HCT116 (cell line): ENCODE data around the gene SETDB1. TPM values are rescaled to one million over a fixed set of nuclear protein-coding genes. Genes with fewer than 3 reads are reported as not detected.
"Not testable (repeated sequence)": the region's sequence is repeated elsewhere in the genome, so short reads cannot be mapped to it uniquely, and the experiment has no call there.

Experiments
- ATAC-seq: fragments of 200-7000 bp; cut with Tn5 transposase; 2 replicates; pipeline ENCODE4 v1.9.1; 2020; ENCODE audit warnings: mild to moderate bottlenecking, moderate library complexity
- BruUV-seq: library from RNA; stranded (reverse); fragments of 400-500 nt; replicated peaks from 2 replicates; lab custom pipeline; 2021; lab: Mats Ljungman, UMichigan
- CTCF ChIA-PET: fragments of 300-600 bp; sonication (Branson Sonifier 250); formaldehyde crosslinking; loops from one replicate; lab custom pipeline; 2021; ENCODE audit warnings: antibody characterized with exemption; lab: Charles Lee
- POLR2A ChIA-PET: fragments of 300-600, 350-600 bp; sonication (Branson Sonifier 250); formaldehyde crosslinking; loops from one replicate; lab custom pipeline; 2021; ENCODE audit warnings: antibody characterized with exemption; lab: Charles Lee
- RAD21 ChIA-PET, 2 experiments: fragments of 300-600 bp; sonication (Branson Sonifier 250); formaldehyde crosslinking; loops; one replicate each; lab custom pipeline; 2023; ENCODE audit warnings: low total read pairs in 2 of 2; ENCODE audit not compliant: uncharacterized antibody in 2 of 2, unreplicated experiment in 2 of 2, low non-redundant PET in 1 of 2; lab: Charles Lee
- DNase-seq: peaks from one replicate; pipeline ENCODE4 v3.0.0-alpha.2; 2010; ENCODE audit warnings: low read depth, low spot score
- H2AFZ ChIP-seq: fragments of 200-600 bp; shearing (Covaris generic), sonication (generic); 2 replicates; pipeline ENCODE4 v1.6.1; 2017; ENCODE audit warnings: low read depth, mixed run types, mixed read lengths, antibody characterized with exemption, low read length; ENCODE audit not compliant: poor library complexity, severe bottlenecking
- H3K27ac ChIP-seq: 2 replicates; pipeline ENCODE4 v1.5.1; 2012; ENCODE audit warnings: low read depth, low read length
- H3K27me3 ChIP-seq: fragments of 200-600 bp; sonication (generic); 2 replicates; pipeline ENCODE4 v1.6.1; 2016; ENCODE audit warnings: mixed run types, low read length, mixed read lengths; ENCODE audit not compliant: insufficient read depth
- H3K36me3 ChIP-seq, 2 experiments: fragments of 200-500 bp in 1 of 2; fragments of 200-600 bp in 1 of 2; sonication (Bioruptor generic) in 1 of 2; sonication (generic) in 1 of 2; 2 replicates each; pipeline versions ENCODE4 v1.5.1 to v1.6.1; 2014 to 2016; ENCODE audit warnings: low read length in 2 of 2, inconsistent platforms in 1 of 2, mixed read lengths in 1 of 2, mixed run types in 1 of 2; ENCODE audit not compliant: insufficient read depth in 2 of 2, control insufficient read depth in 1 of 2
- H3K4me1 ChIP-seq, 2 experiments: fragments of 200-600 bp in 1 of 2; sonication (generic) in 1 of 2; 2 replicates each; pipeline versions ENCODE4 v1.5.1 to v1.6.1; 2012 to 2017; ENCODE audit warnings: low read length in 2 of 2, inconsistent platforms in 1 of 2, mild to moderate bottlenecking in 1 of 2, mixed read lengths in 1 of 2, mixed run types in 1 of 2, moderate library complexity in 1 of 2; ENCODE audit not compliant: insufficient read depth in 2 of 2, control insufficient read depth in 1 of 2
- H3K4me2 ChIP-seq: fragments of 200-600 bp; sonication (generic); 2 replicates; pipeline ENCODE4 v1.6.1; 2017; ENCODE audit warnings: mixed run types, low read length, mixed read lengths
- H3K4me3 ChIP-seq, 2 experiments: fragments of 200-600 bp in 1 of 2; sonication (generic) in 1 of 2; replicated peaks in 1 of 2; 2 replicates each; pipeline ENCODE4 v1.5.1; 2011 to 2016; ENCODE audit warnings: low read length in 2 of 2, control low read depth in 1 of 2, low read depth in 1 of 2, mild to moderate bottlenecking in 1 of 2, mixed read lengths in 1 of 2, mixed run types in 1 of 2
- H3K79me2 ChIP-seq: fragments of 200-600 bp; sonication (generic); 2 replicates; pipeline ENCODE4 v1.6.1; 2017; ENCODE audit warnings: mild to moderate bottlenecking, mixed run types, low read length, moderate library complexity, mixed read lengths; ENCODE audit not compliant: insufficient read depth
- H3K9ac ChIP-seq: fragments of 200-600 bp; sonication (generic); 2 replicates; pipeline ENCODE4 v1.6.1; 2016; ENCODE audit warnings: low read length, mixed read lengths
- H3K9me2 ChIP-seq: fragments of 200-600 bp; sonication (generic), shearing (Covaris generic); 2 replicates; pipeline ENCODE4 v1.6.1; 2017; ENCODE audit warnings: mixed run types, mild to moderate bottlenecking, moderate library complexity; ENCODE audit not compliant: insufficient read depth
- H3K9me3 ChIP-seq, 2 experiments: fragments of 200-500 bp in 1 of 2; fragments of 200-600 bp in 1 of 2; sonication (Bioruptor generic) in 1 of 2; sonication (generic) in 1 of 2; 2 replicates each; pipeline ENCODE4 v1.6.1; 2014 to 2017; ENCODE audit warnings: low read length in 2 of 2, mixed read lengths in 2 of 2, inconsistent platforms in 1 of 2, low read depth in 1 of 2, mild to moderate bottlenecking in 1 of 2, mixed run types in 1 of 2, moderate library complexity in 1 of 2; ENCODE audit not compliant: control insufficient read depth in 1 of 2, insufficient read depth in 1 of 2
- H4K20me1 ChIP-seq: fragments of 200-600 bp; sonication (generic), shearing (Covaris generic); 2 replicates; pipeline ENCODE4 v1.6.1; 2017; ENCODE audit warnings: mixed run types, mild to moderate bottlenecking, moderate library complexity; ENCODE audit not compliant: insufficient read depth
- CBX3 ChIP-seq: IDR thresholded peaks from 2 replicates; pipeline ENCODE4 v1.6.1; 2012; ENCODE audit warnings: low read depth
- CEBPB ChIP-seq: IDR thresholded peaks from 2 replicates; pipeline ENCODE4 v1.6.1; 2012; ENCODE audit warnings: low read depth
- ELF1 ChIP-seq: IDR thresholded peaks from 2 replicates; pipeline ENCODE4 v1.6.1; 2012; ENCODE audit warnings: low read depth, borderline replicate concordance
- FOSL1 ChIP-seq: IDR thresholded peaks from 2 replicates; pipeline ENCODE4 v1.6.1; 2012; ENCODE audit warnings: low read depth
- JUND ChIP-seq: IDR thresholded peaks from 2 replicates; pipeline ENCODE4 v1.6.1; 2012
- SIN3A ChIP-seq: IDR thresholded peaks from 2 replicates; pipeline ENCODE4 v1.6.1; 2012; ENCODE audit warnings: low read depth
- SP1 ChIP-seq: IDR thresholded peaks from 2 replicates; pipeline ENCODE4 v1.6.1; 2012; ENCODE audit warnings: low read depth
- TCF7L2 ChIP-seq: IDR thresholded peaks from 2 replicates; pipeline ENCODE4 v1.7.0; 2011; ENCODE audit warnings: borderline replicate concordance, inconsistent platforms; ENCODE audit not compliant: insufficient read depth, insufficient read length; ENCODE audit errors: extremely low read depth
- ZNF274 ChIP-seq: fragments of 200-500 bp; sonication (Bioruptor generic); IDR thresholded peaks from 2 replicates; pipeline ENCODE4 v1.6.1; 2014; ENCODE audit warnings: mild to moderate bottlenecking, low read depth, low read length, inconsistent platforms
- intact Hi-C: fragments of 100-400 bp; cut with micrococcal nuclease; formaldehyde crosslinking; loops from 2 replicates; pipeline ENCODE4 v1.10.0; 2022
- total RNA-seq: library from RNA; stranded (reverse); gene quantifications from one replicate; pipeline ENCODE4 v1.2.1, GENCODE V29; 2021; ENCODE audit not compliant: unreplicated experiment
- TF ChIP-seq, protein P1 (sequence below): IDR thresholded peaks from 2 replicates; pipeline ENCODE4 v1.6.1; 2011; ENCODE audit warnings: mild to moderate bottlenecking, low read length, moderate library complexity; ENCODE audit not compliant: insufficient replicate concordance; ENCODE audit errors: extremely low read depth

Gene SETDB1
- total RNA-seq, 1 experiment from 2014 or later: 54.3 TPM

DNA sequence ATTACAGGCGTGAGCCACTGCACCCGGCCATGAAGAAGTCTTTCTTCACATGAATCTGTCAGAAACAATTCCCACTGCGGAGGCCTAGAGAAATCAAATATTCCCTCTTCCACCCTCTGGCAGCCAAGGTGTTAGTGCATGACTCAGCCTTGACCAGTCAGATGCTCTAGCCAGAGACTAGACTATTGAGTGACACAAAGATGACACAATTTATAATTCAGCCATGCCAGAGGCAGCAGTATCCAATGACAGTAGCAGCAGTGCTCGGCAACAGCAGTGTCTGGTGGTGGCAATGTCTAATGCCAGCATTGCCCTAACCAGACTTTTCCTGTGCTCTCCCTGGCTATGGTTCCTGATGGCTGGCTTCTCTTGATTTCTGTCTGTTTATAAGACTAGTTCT, 30.5 kb upstream of the SETDB1 start:
- ChIA-PET POLR2A (no interaction called here), RAD21 (no interaction called here), CTCF (interaction anchor here (1.1 kb wide), 1 partner anchor 27 kb away, joined by 3 read pairs; no protein-coding TSS in a partner anchor)
- Histone ChIP-seq H3K27ac (no peak overlapping the region), H2AFZ (no peak overlapping the region), H4K20me1 (no peaks in the 10 kb centered on the region), H3K4me3 (no peak overlapping the region), H3K9ac (no peak overlapping the region), H3K79me2 (no peaks in the 10 kb centered on the region), H3K27me3 (no peaks in the 10 kb centered on the region), H3K36me3 (no peaks in the 10 kb centered on the region), H3K9me2 (no peaks in the 10 kb centered on the region), H3K4me2 (peak overlapping the region; percentile 29), H3K9me3 (no peaks in the 10 kb centered on the region), H3K4me1 (peaks cover 0 to 10% of the 10 kb centered on the region in 2 experiments; a peak in 2 of 4 replicates)
- BruUV-seq: no TSS peak
- DNase-seq: peak; percentile 58
- intact Hi-C loops: loop anchor here (1.0 kb wide), 1 partner anchor 265 kb away; no protein-coding TSS in a partner anchor
- TF ChIP-seq CEBPB (peak; percentile 62), FOSL1 (peak; percentile 60), SIN3A (no peak), TCF7L2 (no peak), CBX3 (peak; percentile 50; the same call in 1 of the 2 replicates), ELF1 (no peak), JUND (peak; percentile 56; the same call in 1 of the 2 replicates), SP1 (peak; percentile 36; the same call in 1 of the 2 replicates), ZNF274 (no peak)
- TF ChIP-seq, protein P1, sequence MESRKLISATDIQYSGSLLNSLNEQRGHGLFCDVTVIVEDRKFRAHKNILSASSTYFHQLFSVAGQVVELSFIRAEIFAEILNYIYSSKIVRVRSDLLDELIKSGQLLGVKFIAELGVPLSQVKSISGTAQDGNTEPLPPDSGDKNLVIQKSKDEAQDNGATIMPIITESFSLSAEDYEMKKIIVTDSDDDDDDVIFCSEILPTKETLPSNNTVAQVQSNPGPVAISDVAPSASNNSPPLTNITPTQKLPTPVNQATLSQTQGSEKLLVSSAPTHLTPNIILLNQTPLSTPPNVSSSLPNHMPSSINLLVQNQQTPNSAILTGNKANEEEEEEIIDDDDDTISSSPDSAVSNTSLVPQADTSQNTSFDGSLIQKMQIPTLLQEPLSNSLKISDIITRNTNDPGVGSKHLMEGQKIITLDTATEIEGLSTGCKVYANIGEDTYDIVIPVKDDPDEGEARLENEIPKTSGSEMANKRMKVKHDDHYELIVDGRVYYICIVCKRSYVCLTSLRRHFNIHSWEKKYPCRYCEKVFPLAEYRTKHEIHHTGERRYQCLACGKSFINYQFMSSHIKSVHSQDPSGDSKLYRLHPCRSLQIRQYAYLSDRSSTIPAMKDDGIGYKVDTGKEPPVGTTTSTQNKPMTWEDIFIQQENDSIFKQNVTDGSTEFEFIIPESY: no peak
- peak; percentile 99 for ATAC-seq

DNA sequence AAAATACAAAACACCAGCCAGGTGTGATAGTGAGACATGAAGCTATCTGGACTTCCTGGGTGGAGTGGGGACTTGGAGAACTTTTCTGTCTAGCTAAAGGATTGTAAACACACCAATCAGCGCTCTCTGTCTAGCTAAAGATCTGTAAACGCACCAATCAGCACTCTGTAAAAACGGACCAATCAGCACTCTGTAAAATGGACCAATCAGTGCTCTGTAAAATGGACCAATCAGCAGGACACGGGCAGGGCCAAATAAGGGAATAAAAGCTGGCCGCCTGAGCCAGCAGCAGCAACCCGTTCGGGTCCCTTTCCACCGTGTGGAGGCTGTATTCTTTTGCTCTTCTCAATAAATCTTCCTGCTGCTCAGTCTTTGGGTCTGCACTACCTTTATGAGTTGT, 26.4 kb upstream of the SETDB1 start:
- H3K9ac ChIP-seq, H4K20me1 ChIP-seq, H3K9me2 ChIP-seq, H3K79me2 ChIP-seq, ATAC-seq, H3K27me3 ChIP-seq, POLR2A ChIA-PET, H3K27ac ChIP-seq, intact Hi-C loops, H2AFZ ChIP-seq, H3K4me3 ChIP-seq, H3K36me3 ChIP-seq, DNase-seq, BruUV-seq, RAD21 ChIA-PET, H3K4me2 ChIP-seq, CTCF ChIA-PET, H3K9me3 ChIP-seq: not testable (repeated sequence)
- H3K4me1 ChIP-seq: peaks cover 0 to 10% of the 10 kb centered on the region in 2 experiments; a peak in 2 of 4 replicates
